Measurements from ENCODE around the gene RILPL1.
"Not testable (repeated sequence)": the region's sequence is repeated elsewhere in the genome, so short reads cannot be mapped to it uniquely, and the experiment has no call there.

Gene RILPL1

DNA sequence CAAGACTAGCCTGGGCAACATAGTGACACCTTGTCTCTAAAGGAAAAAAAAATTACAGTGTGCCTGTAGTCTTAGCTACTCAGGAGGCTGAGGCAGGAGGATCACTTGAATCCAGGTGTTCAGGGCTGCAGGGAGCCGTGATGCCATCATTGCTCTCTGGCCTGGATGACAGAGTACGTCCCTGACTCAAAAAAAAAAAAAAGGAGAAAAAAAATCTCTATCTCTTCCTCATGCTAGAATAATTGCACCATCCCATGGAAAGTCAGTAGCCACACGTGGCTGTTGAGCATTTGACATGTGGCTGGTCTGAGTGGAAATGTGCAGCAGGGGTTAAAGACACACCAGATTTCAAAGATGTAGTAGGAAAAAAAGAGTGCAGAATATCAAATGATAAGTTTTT is 3.8 kb downstream of the RILPL1 start:
- H3K4me3 ChIP-seq (ENCODE audit: low read length), result no peak overlapping the region
- no peak overlapping the region for H3K9ac ChIP-seq (ENCODE audit: low read depth, low read length)
- no peaks in the 10 kb centered on the region for H3K4me1 ChIP-seq (ENCODE audit: insufficient read depth, low read length)
- H3K27me3 ChIP-seq (ENCODE audit: insufficient read depth, low read length), result peaks cover 7% of the 10 kb centered on the region
- WGBS, result 86% methylated on average over 3 of the region's 3 CpGs
- H3K27ac ChIP-seq (ENCODE audit: low read depth, low read length), result no peak overlapping the region
- H3K36me3 ChIP-seq (ENCODE audit: insufficient read depth, low read length), result peaks cover 10% of the 10 kb centered on the region; the same call in 1 of the 2 replicates
- H3K9me3 ChIP-seq (ENCODE audit: insufficient read depth, low read depth, low read length), result no peaks in the 10 kb centered on the region

DNA sequence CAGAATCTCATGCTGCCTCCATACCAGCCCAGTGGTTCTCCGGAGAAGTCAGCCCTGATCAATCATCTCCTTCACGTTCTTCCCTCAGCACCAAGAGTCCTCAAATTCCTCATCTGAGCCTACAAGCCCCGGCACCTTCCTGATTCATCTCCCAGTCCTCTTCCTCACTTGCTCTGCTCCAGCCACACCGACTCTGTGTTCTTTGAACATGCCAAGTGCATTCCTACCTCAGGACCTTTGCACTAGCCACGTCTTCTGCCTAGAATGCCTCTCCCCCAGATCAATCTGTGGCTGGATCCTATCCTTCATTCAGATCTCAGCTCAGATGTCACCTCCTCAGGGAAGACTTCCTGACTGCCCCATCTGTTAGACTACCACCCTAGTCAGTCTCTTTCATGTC is 4.7 kb downstream of the RILPL1 start:
- 94% methylated on average over 5 of the region's 5 CpGs for WGBS
- peaks cover 13% of the 10 kb centered on the region; the same call in 1 of the 2 replicates for H3K36me3 ChIP-seq (ENCODE audit: insufficient read depth, low read length)
- H3K9me3 ChIP-seq (ENCODE audit: insufficient read depth, low read depth, low read length), result no peaks in the 10 kb centered on the region
- H3K4me3 ChIP-seq (ENCODE audit: low read length), result no peak overlapping the region
- H3K9ac ChIP-seq (ENCODE audit: low read depth, low read length), result no peak overlapping the region
- H3K27me3 ChIP-seq (ENCODE audit: insufficient read depth, low read length), result peaks cover 7% of the 10 kb centered on the region
- H3K4me1 ChIP-seq (ENCODE audit: insufficient read depth, low read length), result no peaks in the 10 kb centered on the region
- no peak overlapping the region for H3K27ac ChIP-seq (ENCODE audit: low read depth, low read length)

DNA sequence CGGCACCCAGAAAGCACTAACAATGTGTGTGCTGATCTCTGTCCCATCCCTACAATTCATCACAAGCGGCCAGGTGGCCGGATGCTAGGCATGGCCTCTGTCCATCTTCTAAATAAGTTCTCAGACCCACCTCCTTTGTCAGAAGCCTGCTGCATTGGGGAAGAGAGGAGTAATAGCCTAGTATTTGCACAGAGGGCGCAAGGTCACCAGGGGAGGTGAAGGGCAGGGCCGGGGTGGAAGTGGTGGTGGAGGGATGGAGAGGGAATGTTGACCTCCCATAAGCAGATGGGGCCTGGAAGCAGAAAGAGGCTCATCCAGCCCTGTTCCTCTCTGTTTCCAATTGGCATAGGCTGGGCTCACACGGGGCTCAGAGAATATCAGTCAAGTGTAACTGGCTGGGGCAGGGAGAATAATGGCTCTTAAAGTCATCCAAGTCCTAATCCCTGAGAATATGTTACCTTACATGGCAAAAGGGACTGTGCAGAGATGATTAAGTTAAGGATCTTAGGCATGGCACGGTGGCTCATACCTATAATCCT is 6.9 kb downstream of the RILPL1 start:
- Histone ChIP-seq H3K36me3 (ENCODE audit: insufficient read depth, low read length) (peaks cover 26% of the 10 kb centered on the region), H3K9me3 (ENCODE audit: insufficient read depth, low read depth, low read length) (no peaks in the 10 kb centered on the region), H3K9ac (ENCODE audit: low read depth, low read length) (no peak overlapping the region), H3K4me3 (ENCODE audit: low read length) (no peak overlapping the region), H3K27me3 (ENCODE audit: insufficient read depth, low read length) (no peaks in the 10 kb centered on the region), H3K4me1 (ENCODE audit: insufficient read depth, low read length) (no peaks in the 10 kb centered on the region), H3K27ac (ENCODE audit: low read depth, low read length) (no peak overlapping the region)
- WGBS, result 79% methylated on average over 7 of the region's 7 CpGs

DNA sequence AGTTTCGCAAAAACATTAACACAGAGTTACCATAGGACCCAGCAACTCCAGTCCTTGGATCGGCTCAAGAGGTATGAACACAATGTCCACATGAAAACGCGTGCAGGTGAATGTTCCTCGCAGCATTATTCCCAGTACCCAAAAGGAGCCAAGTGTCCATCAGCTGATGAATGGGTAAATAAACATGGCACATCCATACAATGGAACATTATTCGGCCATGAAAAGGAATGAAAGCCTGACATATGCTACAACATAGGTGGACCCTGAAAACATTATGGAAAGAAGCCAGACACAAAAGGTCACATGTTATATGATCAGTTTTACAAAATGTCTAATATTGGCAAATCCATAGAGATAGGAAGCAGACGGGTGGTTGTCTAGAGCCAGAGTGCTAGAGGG is 9.1 kb downstream of the RILPL1 start:
- Histone ChIP-seq H3K36me3 (ENCODE audit: insufficient read depth, low read length) (peaks cover 38% of the 10 kb centered on the region), H3K4me1 (ENCODE audit: insufficient read depth, low read length) (no peaks in the 10 kb centered on the region), H3K9me3 (ENCODE audit: insufficient read depth, low read depth, low read length) (no peaks in the 10 kb centered on the region), H3K27me3 (ENCODE audit: insufficient read depth, low read length) (no peaks in the 10 kb centered on the region), H3K9ac (ENCODE audit: low read depth, low read length) (no peak overlapping the region), H3K4me3 (ENCODE audit: low read length) (no peak overlapping the region), H3K27ac (ENCODE audit: low read depth, low read length) (no peak overlapping the region)
- 97% methylated on average over 7 of the region's 7 CpGs for WGBS

DNA sequence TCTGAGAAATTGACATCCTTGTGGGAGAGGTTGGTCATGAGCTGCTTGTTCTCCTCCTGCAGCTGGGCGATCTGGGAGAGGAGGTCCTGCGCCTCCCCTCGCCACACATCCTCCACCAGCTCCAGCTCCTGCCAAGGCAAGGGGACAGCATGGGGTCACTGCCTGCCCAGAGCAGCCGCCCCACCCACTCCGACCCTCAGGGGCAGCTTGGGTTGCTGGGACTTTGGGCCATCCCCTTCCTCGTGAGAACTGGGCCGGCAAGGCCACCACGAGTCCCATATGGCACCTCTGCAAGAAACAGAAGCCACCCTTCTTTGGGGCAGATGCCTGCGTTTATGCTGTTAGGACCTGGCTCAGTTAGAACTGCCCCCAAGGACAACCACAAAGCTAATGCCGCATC is 10.0 kb downstream of the RILPL1 start:
- Histone ChIP-seq H3K4me1 (ENCODE audit: insufficient read depth, low read length) (no peaks in the 10 kb centered on the region), H3K27ac (ENCODE audit: low read depth, low read length) (no peak overlapping the region), H3K9me3 (ENCODE audit: insufficient read depth, low read depth, low read length) (no peaks in the 10 kb centered on the region), H3K4me3 (ENCODE audit: low read length) (no peak overlapping the region), H3K9ac (ENCODE audit: low read depth, low read length) (no peak overlapping the region), H3K27me3 (ENCODE audit: insufficient read depth, low read length) (no peaks in the 10 kb centered on the region), H3K36me3 (ENCODE audit: insufficient read depth, low read length) (peaks cover 37% of the 10 kb centered on the region)
- 94% methylated on average over 10 of the region's 10 CpGs for WGBS

DNA sequence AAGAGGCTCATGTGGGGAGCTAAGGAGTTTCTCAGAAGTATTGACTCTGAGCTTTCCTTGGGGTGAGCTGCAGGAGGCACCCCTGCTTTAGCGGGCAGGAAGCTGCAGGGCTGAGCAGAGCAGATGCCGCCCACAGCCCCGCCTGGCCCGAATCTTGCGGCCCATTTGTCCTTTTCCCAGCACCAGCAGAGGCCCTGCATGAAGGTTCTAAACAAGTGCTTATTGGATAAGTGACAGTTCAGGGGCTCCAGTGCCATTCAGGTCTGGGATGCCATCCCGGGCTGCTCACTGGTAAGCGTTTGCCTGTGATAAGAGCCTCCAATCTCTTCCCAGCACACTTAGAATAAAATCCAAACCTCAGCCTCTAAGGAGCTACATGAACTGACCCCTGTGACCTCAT is 11.4 kb downstream of the RILPL1 start:
- no peaks in the 10 kb centered on the region for H3K27me3 ChIP-seq (ENCODE audit: insufficient read depth, low read length)
- no peak overlapping the region for H3K4me3 ChIP-seq (ENCODE audit: low read length)
- H3K9ac ChIP-seq (ENCODE audit: low read depth, low read length), result no peak overlapping the region
- H3K9me3 ChIP-seq (ENCODE audit: insufficient read depth, low read depth, low read length), result no peaks in the 10 kb centered on the region
- peaks cover 48% of the 10 kb centered on the region for H3K36me3 ChIP-seq (ENCODE audit: insufficient read depth, low read length)
- no peak overlapping the region for H3K27ac ChIP-seq (ENCODE audit: low read depth, low read length)
- whole genome bisulfite sequencing, result 94% methylated on average over 7 of the region's 7 CpGs
- no peaks in the 10 kb centered on the region for H3K4me1 ChIP-seq (ENCODE audit: insufficient read depth, low read length)

DNA sequence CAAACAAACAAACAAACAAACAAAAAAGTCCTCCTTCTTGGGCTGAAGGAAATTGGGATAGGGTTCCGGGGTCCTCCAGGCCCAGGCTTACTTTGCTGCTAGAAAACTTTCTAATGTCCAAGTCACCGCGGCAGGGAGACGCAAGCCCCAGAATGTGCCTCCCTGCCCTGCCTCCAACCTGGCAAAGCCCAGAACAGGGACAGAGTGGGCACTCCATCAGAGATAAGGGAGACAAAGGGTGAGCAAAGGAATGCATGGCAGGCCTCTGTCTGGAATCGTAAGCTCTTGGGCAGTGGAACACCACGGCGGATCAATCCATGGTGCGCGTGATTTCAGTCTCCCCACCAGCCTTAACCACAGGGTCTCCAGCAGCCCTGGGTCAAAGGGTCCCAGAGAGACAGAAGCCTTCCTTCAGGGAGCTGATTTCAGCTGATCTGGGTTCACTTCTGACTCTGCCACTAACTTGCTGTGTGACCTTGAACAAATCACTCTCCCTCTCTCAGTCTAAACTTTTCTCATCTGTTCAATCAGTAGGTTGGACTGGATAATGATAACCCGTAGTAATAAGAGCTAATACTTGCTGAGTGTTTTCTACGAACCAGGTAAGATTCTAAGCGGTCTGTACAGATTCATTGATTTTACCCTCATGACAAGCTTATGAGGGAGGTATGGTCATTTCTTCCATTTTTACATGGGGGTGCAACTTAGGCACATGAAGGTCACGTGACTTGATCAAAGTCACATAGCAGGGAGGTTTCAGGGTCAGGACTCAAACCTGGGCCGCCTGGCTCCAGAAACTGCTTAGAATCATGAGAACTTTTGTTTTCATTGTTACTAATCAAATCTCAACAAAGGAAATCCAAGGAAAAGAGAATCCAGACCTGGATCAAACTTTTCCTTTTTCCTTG is 12.7 kb downstream of the RILPL1 start:
- WGBS, result 95% methylated on average over 14 of the region's 14 CpGs
- Histone ChIP-seq H3K27me3 (ENCODE audit: insufficient read depth, low read length) (no peaks in the 10 kb centered on the region), H3K36me3 (ENCODE audit: insufficient read depth, low read length) (peaks cover 51% of the 10 kb centered on the region), H3K4me3 (ENCODE audit: low read length) (no peak overlapping the region), H3K9ac (ENCODE audit: low read depth, low read length) (no peak overlapping the region), H3K27ac (ENCODE audit: low read depth, low read length) (no peak overlapping the region), H3K4me1 (ENCODE audit: insufficient read depth, low read length) (no peaks in the 10 kb centered on the region), H3K9me3 (ENCODE audit: insufficient read depth, low read depth, low read length) (no peaks in the 10 kb centered on the region)

DNA sequence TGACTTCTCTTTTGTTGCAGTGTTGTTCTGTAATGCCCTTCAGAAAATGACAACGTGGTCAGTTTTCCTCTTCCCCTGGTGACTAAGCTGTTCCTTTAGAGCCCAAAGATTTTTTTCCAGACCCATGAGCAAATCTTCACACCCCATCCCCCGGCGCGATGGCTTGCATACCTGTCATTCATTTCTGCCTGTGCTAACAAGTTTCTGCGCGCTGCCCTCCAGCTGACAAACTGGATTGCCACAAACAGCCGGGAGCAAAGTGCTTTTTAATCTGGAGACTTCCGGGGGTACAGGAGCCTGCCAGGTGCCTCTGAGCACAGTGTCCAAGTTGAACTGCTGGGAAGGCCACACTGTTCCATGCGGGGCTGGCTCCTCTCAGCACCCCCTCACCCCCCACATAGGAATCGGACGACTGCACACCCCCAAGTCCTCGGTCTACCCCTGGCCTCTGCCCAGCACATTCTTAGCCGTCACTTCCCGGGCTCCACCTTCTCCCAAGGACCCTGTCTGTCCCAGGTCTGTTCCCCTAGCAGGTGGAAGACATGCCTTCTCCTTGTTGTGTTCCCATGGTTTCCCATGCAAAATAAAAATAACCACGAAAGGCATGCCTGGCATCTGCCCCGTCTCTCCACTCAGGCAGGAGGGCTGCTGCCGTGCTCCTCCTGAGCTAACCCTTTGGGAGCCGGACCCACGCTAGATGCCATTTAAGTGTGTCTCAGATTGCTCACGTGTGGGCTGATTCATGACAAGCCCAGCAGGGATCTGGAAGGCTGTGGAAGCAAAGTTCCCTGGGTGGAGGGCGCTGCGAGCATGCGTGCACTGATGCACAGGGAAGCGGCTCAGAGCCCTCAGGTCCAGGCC is 14.1 kb downstream of the RILPL1 start:
- H3K9me3 ChIP-seq (ENCODE audit: insufficient read depth, low read depth, low read length), result no peaks in the 10 kb centered on the region
- H3K9ac ChIP-seq (ENCODE audit: low read depth, low read length), result no peak overlapping the region
- no peaks in the 10 kb centered on the region for H3K4me1 ChIP-seq (ENCODE audit: insufficient read depth, low read length)
- H3K4me3 ChIP-seq (ENCODE audit: low read length), result no peak overlapping the region
- H3K27me3 ChIP-seq (ENCODE audit: insufficient read depth, low read length), result no peaks in the 10 kb centered on the region
- H3K36me3 ChIP-seq (ENCODE audit: insufficient read depth, low read length), result peaks cover 51% of the 10 kb centered on the region
- WGBS, result 88% methylated on average over 24 of the region's 24 CpGs
- no peak overlapping the region for H3K27ac ChIP-seq (ENCODE audit: low read depth, low read length)

DNA sequence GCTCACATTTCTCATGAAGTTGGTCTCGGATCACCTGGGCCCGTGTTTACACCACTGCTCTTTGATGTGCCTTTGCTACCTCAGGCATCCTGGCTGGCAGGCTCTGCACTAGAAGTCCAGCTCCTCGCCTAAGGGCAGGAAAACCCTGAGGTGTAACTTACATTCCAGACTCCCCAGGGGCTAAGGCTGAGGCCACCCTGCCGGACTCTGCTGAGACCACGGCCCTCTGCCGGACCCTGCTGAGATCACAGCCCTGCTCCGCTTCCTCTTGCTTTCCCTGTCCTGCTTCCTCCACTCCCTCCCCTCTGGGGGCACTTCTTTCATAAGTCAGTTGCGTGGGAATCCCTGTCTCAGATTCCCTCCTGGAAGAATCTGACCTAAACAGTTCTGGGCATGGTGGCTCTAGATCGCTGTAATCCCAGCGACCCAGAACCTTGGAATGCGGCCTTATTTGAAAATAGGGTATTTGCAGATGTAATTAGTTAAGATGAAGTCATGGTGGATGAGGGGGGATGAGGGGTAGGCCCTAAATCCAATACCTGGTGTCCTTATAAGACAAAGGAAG is 17.2 kb downstream of the RILPL1 start:
- Histone ChIP-seq H3K9ac (ENCODE audit: low read depth, low read length) (no peak overlapping the region), H3K27ac (ENCODE audit: low read depth, low read length) (no peak overlapping the region), H3K36me3 (ENCODE audit: insufficient read depth, low read length) (peaks cover 46% of the 10 kb centered on the region), H3K4me1 (ENCODE audit: insufficient read depth, low read length) (no peaks in the 10 kb centered on the region), H3K27me3 (ENCODE audit: insufficient read depth, low read length) (no peaks in the 10 kb centered on the region), H3K4me3 (ENCODE audit: low read length) (no peak overlapping the region), H3K9me3 (ENCODE audit: insufficient read depth, low read depth, low read length) (no peaks in the 10 kb centered on the region)
- WGBS, result 65% methylated on average over 11 of the region's 11 CpGs

DNA sequence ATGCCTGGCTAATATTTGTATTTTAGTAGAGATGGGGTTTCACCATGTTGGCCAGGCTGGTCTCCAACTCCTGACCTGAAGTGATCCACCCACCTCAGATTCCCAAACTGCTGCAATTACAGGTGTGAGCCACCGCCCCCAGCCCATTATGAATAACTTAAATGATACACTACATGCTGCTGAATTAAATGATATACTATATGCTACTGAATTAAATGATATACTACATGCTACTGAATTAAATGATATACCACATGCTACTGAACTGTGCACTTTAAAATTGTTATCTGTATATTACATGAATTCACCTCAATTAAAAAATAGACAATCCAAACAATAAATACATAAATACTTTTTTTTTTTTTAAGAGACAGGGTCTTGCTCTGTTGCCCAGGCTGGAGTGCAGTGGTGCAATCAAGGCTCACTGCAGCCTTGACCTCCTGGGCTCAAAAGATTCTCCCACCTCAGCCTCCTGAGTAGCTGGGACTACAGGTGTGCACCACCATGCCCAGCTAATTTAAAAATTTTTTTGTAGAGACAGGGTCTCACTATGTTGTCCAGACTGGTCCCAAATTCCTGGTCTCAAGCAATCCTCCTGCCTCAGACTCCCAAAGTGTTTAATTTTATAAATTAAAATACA is 18.8 kb downstream of the RILPL1 start:
- H3K4me3 ChIP-seq (ENCODE audit: low read length); H3K4me1 ChIP-seq (ENCODE audit: insufficient read depth, low read length): not testable (repeated sequence)
- peaks cover 37% of the 10 kb centered on the region for H3K36me3 ChIP-seq (ENCODE audit: insufficient read depth, low read length)

More for the DNA sequence above, 18.8 kb downstream of the RILPL1 start:
- H3K9ac ChIP-seq (ENCODE audit: low read depth, low read length); H3K27ac ChIP-seq (ENCODE audit: low read depth, low read length); H3K27me3 ChIP-seq (ENCODE audit: insufficient read depth, low read length); H3K9me3 ChIP-seq (ENCODE audit: insufficient read depth, low read depth, low read length): not testable (repeated sequence)
- no CpG with 5 or more reads among the region's 1 CpG for WGBS
